Measurements from ENCODE around the gene CYP26A1.

DNA sequence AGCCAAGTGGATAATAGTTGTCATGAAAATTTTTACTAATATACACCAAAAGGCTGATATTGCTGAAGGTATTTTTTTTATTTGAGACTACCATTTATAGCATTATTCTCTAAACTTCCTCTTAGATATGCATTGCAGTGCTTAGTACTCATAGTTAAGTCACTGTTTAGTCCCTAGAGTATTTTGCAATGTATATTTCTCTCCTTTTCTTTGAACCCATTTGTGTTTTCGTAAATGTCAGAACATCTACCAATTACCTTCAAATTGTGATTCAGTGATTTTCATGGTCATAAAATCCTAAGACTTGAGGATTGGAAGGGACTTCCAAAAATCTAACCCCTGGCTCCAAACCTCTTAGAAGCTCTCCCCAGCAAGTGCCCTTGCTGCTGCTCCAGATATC is 34.6 kb upstream of the CYP26A1 start:
- no peak for TF ChIP-seq EZH2phosphoT487 (IDR thresholded peaks at IDR 0.05; ENCODE audit: borderline replicate concordance)
- TF ChIP-seq REST (IDR thresholded peaks at IDR 0.05; ENCODE audit: low read depth): no peak
- TF ChIP-seq CTCF (IDR thresholded peaks at IDR 0.05 in 2 of 3, conservative IDR thresholded peaks at IDR 0.05 in 1 of 3; ENCODE audit: borderline replicate concordance in 1 of 3, insufficient read depth in 1 of 3, low read depth in 2 of 3, low read length in 2 of 3): no peak
- no peak for TF ChIP-seq POLR2A (IDR thresholded peaks at IDR 0.05; ENCODE audit: borderline replicate concordance, extremely low read depth, insufficient read depth, insufficient read length)
- no peak for TF ChIP-seq ZFX (IDR thresholded peaks at IDR 0.05)
- no peak for TF ChIP-seq EZH2 (IDR thresholded peaks at IDR 0.05)
- TF ChIP-seq, protein P1, sequence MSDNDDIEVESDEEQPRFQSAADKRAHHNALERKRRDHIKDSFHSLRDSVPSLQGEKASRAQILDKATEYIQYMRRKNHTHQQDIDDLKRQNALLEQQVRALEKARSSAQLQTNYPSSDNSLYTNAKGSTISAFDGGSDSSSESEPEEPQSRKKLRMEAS (IDR thresholded peaks at IDR 0.05): no peak
- TF ChIP-seq POLR2AphosphoS5 (IDR thresholded peaks at IDR 0.05; ENCODE audit: low read depth, low read length): no peak
